HG02973 (cell line): ENCODE data around the gene RASA2.
"Not testable (repeated sequence)": the region's sequence is repeated elsewhere in the genome, so short reads cannot be mapped to it uniquely, and the experiment has no call there.

Experiments used
- ATAC-seq: cut with Tn5 transposase; IDR thresholded peaks from one replicate; pipeline ENCODE4 v1.9.1; 2021; ENCODE audit warnings: moderate library complexity; ENCODE audit not compliant: unreplicated experiment

Gene RASA2

DNA sequence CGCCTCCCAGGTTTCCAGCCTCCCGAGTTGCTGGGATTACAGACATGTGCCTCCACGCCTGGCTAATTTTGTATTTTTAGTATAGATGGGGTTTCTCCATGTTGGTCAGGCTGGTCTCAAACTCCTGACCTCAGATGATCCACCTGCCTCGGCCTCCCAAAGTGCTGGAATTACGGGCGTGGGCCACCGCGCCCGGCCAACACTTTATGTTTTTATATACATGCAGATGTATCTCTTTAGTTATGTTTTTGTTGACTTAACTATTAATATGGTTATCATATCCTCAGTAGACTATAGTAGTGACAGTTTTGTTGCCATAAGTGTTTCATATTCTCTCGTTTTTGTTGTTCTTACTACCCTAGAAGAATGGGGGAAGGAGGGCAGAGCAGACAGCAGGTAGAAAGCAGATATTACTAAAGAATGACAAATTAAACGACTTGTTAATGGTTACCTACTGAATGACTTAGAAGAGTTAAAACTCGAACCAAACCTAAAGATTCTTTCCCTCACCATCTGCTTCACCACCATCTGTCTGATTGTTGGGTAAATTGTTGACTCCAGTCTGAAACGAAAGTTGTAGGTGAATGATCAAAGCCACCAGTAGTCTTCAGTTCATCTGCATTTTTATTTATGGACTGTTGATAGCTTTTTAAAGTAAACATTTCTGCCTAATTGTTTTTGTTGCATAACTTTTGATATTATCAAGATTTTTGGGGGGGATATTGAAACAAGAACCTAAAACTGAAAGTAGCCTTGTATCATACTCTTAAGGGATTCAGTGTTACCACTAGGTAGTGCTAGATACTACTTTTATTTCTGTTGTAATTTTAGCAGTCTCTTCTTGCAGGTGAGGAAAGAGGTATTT lies 89.3 kb downstream of the RASA2 start:
- no peak for ATAC-seq

DNA sequence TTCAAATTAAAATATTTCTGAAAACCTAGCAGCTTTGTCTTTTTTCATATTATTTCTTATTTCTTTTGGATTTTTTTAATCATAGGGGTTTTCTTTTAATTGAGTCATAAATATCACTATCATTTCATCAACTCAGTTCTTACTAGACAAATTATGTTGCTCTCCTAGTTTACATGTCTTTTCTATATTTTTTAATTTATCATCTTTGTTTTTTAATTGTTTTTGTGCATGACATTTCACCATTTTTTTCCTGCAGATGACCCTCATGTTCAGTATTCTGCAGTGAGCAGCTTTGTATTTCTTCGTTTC lies 89.9 kb downstream of the RASA2 start:
- no peak for ATAC-seq

GRCh38 chr3:141578202-141578973 lies 91.6 kb downstream of the RASA2 start:
- no peak for ATAC-seq

GRCh38 chr3:141594357-141594756 lies 107.5 kb downstream of the RASA2 start:
- no peak for ATAC-seq

GRCh38 chr3:141597931-141598330 lies 111.1 kb downstream of the RASA2 start:
- ATAC-seq, result no peak

- no peak for ATAC-seq
Measured at GRCh38 chr3:141600331-141600730, 113.5 kb downstream of the RASA2 start.

- ATAC-seq, result no peak
Measured at GRCh38 chr3:141602706-141603105, 115.9 kb downstream of the RASA2 start.

- no peak for ATAC-seq
Measured at GRCh38 chr3:141603473-141604035, 116.7 kb downstream of the RASA2 start.

DNA sequence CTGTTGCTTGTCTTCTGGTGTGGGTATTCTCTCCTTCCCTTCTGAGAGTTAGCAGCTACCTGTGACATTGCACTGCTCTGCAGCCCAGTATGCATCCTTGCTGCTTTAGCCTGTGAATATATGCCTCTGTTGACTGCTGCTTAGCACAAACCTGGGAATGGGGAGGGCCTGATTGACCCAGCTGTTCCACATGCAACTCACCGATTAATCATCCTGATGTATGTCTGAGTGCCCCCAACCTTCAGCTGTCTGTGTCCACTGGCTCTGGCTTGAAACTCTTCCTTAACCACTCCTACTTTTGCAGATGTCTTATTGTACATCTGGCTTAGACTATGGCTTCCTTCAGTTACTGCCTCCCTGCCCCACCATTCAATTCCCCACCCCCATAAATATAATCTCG lies 119.1 kb downstream of the RASA2 start:
- ATAC-seq, result no peak

- no peak for ATAC-seq
Measured at GRCh38 chr3:141608438-141608837, 121.6 kb downstream of the RASA2 start.

DNA sequence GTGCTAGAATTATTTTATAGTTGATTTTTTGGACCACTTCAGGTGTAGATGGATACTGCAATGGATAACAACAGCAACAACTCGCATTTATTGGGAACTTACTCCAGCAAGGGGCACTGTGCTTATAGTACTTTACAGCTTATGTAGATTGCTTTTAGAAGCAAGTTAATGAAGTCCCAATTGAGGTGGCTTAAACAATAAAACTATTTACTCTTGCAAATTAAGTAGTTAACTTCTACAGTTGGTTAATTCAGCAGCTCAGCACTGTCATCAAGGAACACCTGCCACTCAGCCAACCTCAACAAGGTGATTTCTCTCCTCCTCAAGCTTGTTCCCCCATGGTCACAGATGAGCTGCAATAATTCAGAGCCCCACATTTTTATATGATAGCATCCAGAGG lies 124.1 kb downstream of the RASA2 start:
- ATAC-seq, result no peak

DNA sequence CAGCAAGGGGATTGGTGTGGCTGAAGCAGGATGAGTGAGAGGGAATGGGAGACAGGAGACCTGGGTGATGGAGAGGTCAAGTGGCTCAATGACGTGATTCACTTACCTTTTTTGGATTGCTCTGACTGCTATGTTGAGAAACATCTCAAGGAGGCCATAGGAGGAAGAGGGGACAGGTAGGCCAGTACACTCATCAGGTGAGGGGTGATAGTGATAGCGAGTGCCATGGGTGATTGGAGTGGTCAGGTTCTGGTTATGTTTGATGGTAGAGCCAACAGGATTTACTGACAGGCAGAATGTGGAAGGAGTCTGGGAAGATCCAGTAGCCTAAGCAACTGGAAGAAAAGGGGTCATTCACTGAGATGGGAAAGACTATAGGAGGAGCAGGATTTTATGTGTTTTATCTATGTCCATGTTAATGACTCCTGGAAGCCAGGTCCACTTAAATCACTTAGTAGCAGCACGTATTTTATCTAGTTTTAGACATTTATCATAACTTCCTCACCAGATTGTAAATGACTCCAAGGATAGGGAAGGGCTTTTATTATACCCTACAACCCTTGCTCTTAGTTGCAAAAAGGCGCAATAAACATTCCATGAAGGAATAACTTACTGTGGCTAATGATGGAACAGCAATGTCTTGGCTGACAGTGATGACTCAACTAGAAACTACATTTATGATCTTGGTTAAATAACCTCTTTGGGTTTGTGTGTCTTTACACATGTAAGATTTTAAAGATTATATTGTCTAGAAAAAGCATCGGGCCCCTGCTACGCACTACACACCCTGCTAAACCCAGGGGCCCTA lies 131.5 kb downstream of the RASA2 start:
- ATAC-seq, result no peak

DNA sequence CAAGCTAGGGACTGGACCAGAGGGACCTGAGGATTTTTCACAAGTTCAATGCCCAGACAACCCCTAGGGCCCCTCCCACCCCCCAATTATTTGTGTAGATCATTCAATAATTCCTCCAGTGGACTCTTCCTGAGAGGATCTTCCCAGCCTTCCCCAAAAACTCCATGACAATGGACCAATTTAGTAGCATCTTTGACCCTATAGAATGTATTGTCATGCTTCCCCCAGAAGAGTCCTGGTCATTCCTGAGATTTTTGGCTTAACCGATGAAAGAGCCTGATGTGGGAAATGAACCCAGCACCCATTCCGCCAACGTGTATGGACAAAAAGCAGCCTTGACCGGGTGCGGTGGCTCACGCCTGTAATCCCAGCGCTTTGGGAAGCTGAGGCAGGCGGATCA lies 132.1 kb downstream of the RASA2 start:
- ATAC-seq, result no peak

DNA sequence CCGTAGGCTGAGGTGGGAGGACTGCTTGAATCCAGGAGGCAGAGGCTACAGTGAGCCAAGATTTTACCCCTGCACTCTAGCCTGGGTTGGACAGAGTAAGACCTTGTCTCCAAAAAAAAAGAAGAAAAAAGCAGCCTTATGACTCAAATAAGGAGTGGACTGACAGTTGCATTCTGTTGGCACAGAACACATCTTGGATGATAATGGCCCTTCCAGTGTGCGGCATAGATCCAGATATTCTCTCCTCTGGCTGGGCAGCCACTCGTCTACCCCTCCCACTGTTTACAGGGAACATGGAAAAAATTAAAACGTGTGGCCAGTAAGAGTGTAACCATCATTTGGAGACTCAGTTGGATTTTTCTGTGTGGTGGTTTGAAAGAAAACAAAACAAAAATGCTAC lies 132.6 kb downstream of the RASA2 start:
- ATAC-seq, result no peak

DNA sequence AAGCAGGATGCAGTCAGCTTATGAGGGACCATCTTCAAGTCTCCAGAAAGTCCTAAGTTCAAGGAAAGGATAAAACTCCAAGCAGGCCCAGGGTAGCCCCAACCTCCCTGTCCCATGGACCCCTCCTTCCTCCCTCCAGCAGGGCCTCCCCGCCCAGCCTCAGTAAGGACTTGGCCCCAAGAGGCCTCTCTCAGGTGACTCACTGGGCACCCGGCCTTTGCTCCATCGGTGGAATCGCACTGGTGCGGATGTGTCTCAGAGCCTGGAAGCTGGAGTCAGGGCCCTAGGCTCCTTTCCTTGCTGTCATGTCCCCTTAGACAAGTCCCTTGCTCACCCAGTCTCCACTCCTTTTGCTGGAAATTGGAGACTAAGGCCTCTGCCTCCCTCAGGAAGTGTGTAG lies 136.9 kb downstream of the RASA2 start:
- ATAC-seq, result no peak

- no peak for ATAC-seq
Measured at GRCh38 chr3:141625506-141625905, 138.7 kb downstream of the RASA2 start.

GRCh38 chr3:141628334-141628733 lies 141.5 kb downstream of the RASA2 start:
- not testable (repeated sequence) for ATAC-seq

GRCh38 chr3:141628868-141629441 lies 142.1 kb downstream of the RASA2 start:
- ATAC-seq, result not testable (repeated sequence)

GRCh38 chr3:141629976-141630375 lies 143.1 kb downstream of the RASA2 start:
- no peak for ATAC-seq

DNA sequence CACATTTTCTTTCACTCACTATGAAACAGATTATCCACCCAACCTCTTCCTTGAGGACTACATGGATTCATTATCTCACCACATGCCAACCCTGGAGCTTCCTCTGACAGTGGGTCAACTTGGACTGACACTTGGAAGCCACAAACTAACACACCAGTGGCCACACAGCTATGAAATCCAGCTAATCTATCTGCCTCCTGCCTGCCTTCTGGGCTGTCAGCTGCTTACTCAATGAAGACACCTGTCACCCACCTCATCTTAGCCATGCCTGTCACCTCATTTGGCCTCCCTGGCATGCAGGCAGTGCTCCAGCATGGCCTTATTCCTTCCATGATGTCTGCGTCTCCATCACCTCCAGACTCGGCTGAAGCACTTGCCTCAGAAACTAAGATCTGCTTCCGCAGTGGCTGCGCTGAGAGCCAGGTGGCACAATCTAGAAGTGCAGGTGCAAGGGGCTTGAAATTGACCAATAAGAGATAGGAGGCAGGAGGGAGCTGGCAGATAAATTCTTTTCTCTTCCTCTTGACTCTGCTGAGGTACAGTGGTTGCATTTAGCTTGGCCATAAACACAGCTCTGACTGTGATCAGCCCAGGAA lies 146.1 kb downstream of the RASA2 start:
- no peak for ATAC-seq
